Suprapubic skin (tissue), 3 donors: ENCODE data around the gene GPX3.

Experiments
- CTCF ChIP-seq, 2 donors: fragments of 200-600 bp in 1 of 2; fragments of 450-650 bp in 1 of 2; sonication (generic) in 1 of 2; IDR thresholded peaks; one replicate each; pipeline ENCODE4 v1.5.1; 2016 to 2019; ENCODE audit warnings: antibody characterized with exemption in 2 of 2, mild to moderate bottlenecking in 1 of 2, moderate library complexity in 1 of 2
- EP300 ChIP-seq: sonication (generic); formaldehyde crosslinking; IDR thresholded peaks from one replicate; pipeline ENCODE4 v1.6.1; 2017; ENCODE audit warnings: antibody characterized with exemption

- TF ChIP-seq EP300 (no peak), CTCF (IDR thresholded peaks at IDR 0.05) (no peak)
Measured at GRCh38 chr5:151033217-151033934, 13.0 kb downstream of the GPX3 start.
